Thyroid gland (tissue), 4 donors: Measurements from ENCODE around the gene ATF6. TPM values are rescaled to one million over a fixed set of nuclear protein-coding genes. Genes with fewer than 3 reads are reported as not detected.

Source experiments
- DNase-seq, 2 donors: peaks; one replicate each; pipeline ENCODE4 v3.0.0-alpha.2; 2019
- H3K27ac ChIP-seq, 3 donors: fragments of 200-600 bp; sonication (generic); 1 replicate in 2 of 3; 2 replicates in 1 of 3; pipeline ENCODE4 v1.5.1; 2016 to 2019; ENCODE audit warnings: mild to moderate bottlenecking in 1 of 3, moderate library complexity in 1 of 3
- H3K27me3 ChIP-seq: fragments of 200-600 bp; sonication (generic); one replicate; pipeline ENCODE4 v1.5.1; 2019
- H3K36me3 ChIP-seq, 2 donors: fragments of 200-600 bp; sonication (generic); one replicate each; pipeline ENCODE4 v1.5.1; 2016 to 2019
- H3K4me1 ChIP-seq, 2 donors: fragments of 200-600 bp; sonication (generic); one replicate each; pipeline ENCODE4 v1.5.1; 2017 to 2019
- H3K4me3 ChIP-seq, 3 donors: fragments of 200-600 bp; sonication (generic); replicated peaks in 1 of 3; 1 replicate in 2 of 3; 2 replicates in 1 of 3; pipeline ENCODE4 v1.5.1; 2016; ENCODE audit warnings: mild to moderate bottlenecking in 1 of 3
- H3K9me3 ChIP-seq: fragments of 200-600 bp; sonication (generic); one replicate; pipeline ENCODE4 v1.5.1; 2017
- POLR2A ChIP-seq, 2 donors: fragments of 450-650 bp; IDR thresholded peaks; one replicate each; pipeline ENCODE4 v1.6.1; 2017; ENCODE audit warnings: antibody characterized with exemption in 2 of 2, mild to moderate bottlenecking in 2 of 2, moderate library complexity in 1 of 2
- WGBS, 2 donors: methylation state at CpG; one replicate each; pipeline ENCODE4 v1.1.5; 2017; 5-methylcytosine and 5-hydroxymethylcytosine counted together
- intact Hi-C: fragments of 100-400 bp; cut with DNase I; formaldehyde crosslinking; loops from one replicate; pipeline ENCODE4 v1.15.1; 2023
- total RNA-seq, 4 donors: library from RNA; depleted of rRNA; stranded (reverse); fragments of >200 nt; gene quantifications; one replicate each; pipeline ENCODE4 v1.2.3, GENCODE V29; 2016
- TF ChIP-seq, protein P1 (sequence below), 6 experiments: fragments of 200-600 bp in 3 of 6; fragments of 450-650 bp in 3 of 6; sonication (generic) in 3 of 6; IDR thresholded peaks; one replicate each; pipeline ENCODE4 v1.5.1; 2016 to 2019; ENCODE audit warnings: antibody characterized with exemption in 6 of 6, mild to moderate bottlenecking in 2 of 6, inconsistent platforms in 1 of 6, moderate library complexity in 1 of 6

The ATF6 gene
- total RNA-seq, 4 donors from 2014 or later, result 35.8 to 45.6 (median 38.7) TPM

DNA sequence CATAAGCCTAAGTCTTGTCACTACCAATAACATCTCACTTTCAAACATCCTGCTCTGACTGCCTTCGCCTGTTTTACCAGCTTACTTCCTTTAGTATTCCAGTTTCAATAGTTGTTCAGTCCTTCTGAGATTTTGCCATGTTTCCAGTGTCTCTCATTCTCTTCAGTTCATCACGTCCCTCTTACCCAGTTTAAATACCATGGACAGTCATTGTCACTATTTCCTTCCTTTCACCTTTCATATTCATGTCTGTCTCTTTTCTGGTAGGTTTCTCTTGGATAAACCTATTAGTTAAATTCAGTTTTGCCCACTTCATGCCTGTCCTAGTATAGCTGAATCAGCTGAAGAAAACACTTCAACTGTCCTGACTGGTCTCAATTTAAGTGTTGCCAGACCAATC, 5.9 kb downstream of the ATF6 start:
- intact Hi-C loops, result no loop called here
- no peak for TF ChIP-seq POLR2A (IDR thresholded peaks at IDR 0.05)
- TF ChIP-seq, protein P1, sequence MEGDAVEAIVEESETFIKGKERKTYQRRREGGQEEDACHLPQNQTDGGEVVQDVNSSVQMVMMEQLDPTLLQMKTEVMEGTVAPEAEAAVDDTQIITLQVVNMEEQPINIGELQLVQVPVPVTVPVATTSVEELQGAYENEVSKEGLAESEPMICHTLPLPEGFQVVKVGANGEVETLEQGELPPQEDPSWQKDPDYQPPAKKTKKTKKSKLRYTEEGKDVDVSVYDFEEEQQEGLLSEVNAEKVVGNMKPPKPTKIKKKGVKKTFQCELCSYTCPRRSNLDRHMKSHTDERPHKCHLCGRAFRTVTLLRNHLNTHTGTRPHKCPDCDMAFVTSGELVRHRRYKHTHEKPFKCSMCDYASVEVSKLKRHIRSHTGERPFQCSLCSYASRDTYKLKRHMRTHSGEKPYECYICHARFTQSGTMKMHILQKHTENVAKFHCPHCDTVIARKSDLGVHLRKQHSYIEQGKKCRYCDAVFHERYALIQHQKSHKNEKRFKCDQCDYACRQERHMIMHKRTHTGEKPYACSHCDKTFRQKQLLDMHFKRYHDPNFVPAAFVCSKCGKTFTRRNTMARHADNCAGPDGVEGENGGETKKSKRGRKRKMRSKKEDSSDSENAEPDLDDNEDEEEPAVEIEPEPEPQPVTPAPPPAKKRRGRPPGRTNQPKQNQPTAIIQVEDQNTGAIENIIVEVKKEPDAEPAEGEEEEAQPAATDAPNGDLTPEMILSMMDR (IDR thresholded peaks at IDR 0.05), result no peak
- Histone ChIP-seq H3K27me3 (no peaks in the 10 kb centered on the region), H3K4me1 (peaks cover 6 to 24% of the 10 kb centered on the region in 2 donors), H3K4me3 (no peak overlapping the region), H3K36me3 (no peaks in the 10 kb centered on the region), H3K9me3 (no peaks in the 10 kb centered on the region), H3K27ac (no peak overlapping the region)
- no peak for DNase-seq
- 78 to 83% methylated on average over 2 of the region's 2 CpGs for WGBS, 2 donors

DNA sequence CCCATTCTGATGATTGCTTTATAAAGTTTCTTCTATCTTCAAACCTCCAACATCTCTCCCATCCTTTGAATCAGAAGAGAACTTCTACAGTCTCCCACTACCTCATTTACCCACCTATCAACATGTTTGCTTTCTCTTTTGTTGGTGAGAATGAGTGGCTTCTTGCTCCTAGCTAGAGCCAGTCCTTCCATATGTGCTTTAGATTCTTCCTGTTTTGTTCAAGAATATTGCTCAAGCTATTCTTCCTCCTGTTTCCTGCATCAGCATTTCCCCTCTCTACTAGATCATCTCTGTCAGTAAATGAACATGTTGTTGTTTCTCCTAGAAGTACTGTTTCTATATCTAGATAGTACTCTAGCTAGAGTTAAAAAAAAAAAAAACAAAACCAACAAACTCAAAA, 6.3 kb downstream of the ATF6 start:
- no peak for TF ChIP-seq POLR2A (IDR thresholded peaks at IDR 0.05)
- TF ChIP-seq, protein P1 (IDR thresholded peaks at IDR 0.05), result no peak
- intact Hi-C loops, result no loop called here
- Histone ChIP-seq H3K4me3 (no peak overlapping the region), H3K27ac (no peak overlapping the region), H3K27me3 (no peaks in the 10 kb centered on the region), H3K36me3 (no peaks in the 10 kb centered on the region), H3K4me1 (peaks cover 1 to 20% of the 10 kb centered on the region in 2 donors), H3K9me3 (no peaks in the 10 kb centered on the region)
- no peak for DNase-seq

DNA sequence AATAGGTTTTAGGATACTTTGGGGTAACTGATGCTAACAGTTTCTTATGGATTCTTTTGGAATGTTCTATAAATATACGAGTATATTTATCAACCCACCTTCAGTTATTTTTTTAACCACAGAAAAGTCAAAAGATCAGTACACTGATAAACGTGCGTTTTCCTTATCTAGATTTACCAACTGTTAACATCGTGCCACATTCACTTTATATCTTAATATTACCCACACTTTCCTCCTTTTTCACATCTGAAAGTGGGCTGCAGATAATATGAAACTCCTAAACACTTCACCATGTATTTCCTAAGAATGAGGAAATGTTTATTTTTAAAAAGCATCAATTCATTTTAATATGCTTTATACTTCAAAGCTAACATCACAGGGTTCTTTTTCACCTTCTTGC, 7.7 kb downstream of the ATF6 start:
- no peak for DNase-seq
- TF ChIP-seq POLR2A (IDR thresholded peaks at IDR 0.05), result no peak
- TF ChIP-seq, protein P1 (IDR thresholded peaks at IDR 0.05), result no peak
- no peaks in the 10 kb centered on the region for H3K27me3 ChIP-seq
- H3K9me3 ChIP-seq, result no peaks in the 10 kb centered on the region
- H3K4me1 ChIP-seq, result peaks cover 0 to 12% of the 10 kb centered on the region in 2 donors
- no peak overlapping the region for H3K4me3 ChIP-seq
- no peaks in the 10 kb centered on the region for H3K36me3 ChIP-seq
- WGBS, 2 donors, result 73 to 79% methylated on average over 4 of the region's 4 CpGs
- intact Hi-C loops, result no loop called here
- H3K27ac ChIP-seq, result no peak overlapping the region

DNA sequence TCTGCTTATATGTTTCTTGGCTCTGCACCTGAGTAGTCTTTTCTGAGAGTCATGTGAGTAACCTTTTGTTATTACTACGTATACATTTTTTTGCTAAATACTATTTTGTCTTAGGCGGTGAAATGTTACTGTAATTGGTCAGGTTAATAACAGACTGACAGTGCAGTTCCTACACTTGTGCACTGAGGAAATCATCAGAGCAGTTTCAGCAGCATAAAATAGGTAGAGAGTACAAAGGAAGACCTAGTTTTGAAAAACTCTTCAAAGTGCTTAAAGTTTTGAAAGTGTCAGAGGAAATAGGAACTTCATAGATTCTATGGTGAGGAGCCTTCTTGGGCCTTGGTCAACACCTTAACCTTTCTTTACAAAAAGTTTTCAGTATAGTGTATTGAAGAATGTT, 11.1 kb downstream of the ATF6 start:
- no peaks in the 10 kb centered on the region for H3K9me3 ChIP-seq
- 90 to 92% methylated on average over 2 of the region's 2 CpGs for WGBS, 2 donors
- no peaks in the 10 kb centered on the region for H3K27me3 ChIP-seq
- intact Hi-C loops, result no loop called here
- H3K4me1 ChIP-seq, result peaks cover 0 to 2% of the 10 kb centered on the region in 2 donors
- H3K36me3 ChIP-seq, result no peaks in the 10 kb centered on the region
- TF ChIP-seq, protein P1 (IDR thresholded peaks at IDR 0.05), result no peak
- TF ChIP-seq POLR2A (IDR thresholded peaks at IDR 0.05), result no peak
- no peak overlapping the region for H3K4me3 ChIP-seq
- H3K27ac ChIP-seq, result no peak overlapping the region
- DNase-seq, result no peak

DNA sequence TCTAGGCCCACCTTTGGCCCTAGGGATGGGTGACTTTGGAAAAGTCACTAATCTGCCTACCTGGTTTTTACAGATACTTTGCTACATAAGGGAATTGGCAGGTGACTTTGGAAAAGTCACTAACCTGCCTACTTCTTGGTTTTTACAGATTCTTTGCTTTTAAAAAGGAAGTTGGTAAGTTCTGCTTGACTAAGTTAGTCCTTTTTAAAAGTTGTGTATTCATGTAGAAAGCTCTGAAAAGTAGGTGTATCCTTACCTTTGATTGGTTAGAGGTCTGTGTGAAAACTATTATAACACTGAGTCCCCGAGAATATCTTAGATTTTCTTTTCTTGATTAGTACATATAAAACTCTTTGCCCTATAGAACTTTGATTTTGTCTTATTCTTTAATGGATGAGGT, 12.4 kb downstream of the ATF6 start:
- Histone ChIP-seq H3K9me3 (no peaks in the 10 kb centered on the region), H3K4me3 (no peak overlapping the region), H3K27me3 (no peaks in the 10 kb centered on the region), H3K4me1 (no peaks in the 10 kb centered on the region), H3K36me3 (no peaks in the 10 kb centered on the region), H3K27ac (no peak overlapping the region)
- intact Hi-C loops, result no loop called here
- TF ChIP-seq, protein P1 (IDR thresholded peaks at IDR 0.05), result no peak
- TF ChIP-seq POLR2A (IDR thresholded peaks at IDR 0.05), result no peak
- 86 to 92% methylated on average over 1 of the region's 1 CpG for WGBS, 2 donors
- DNase-seq, result no peak
